OCI-LY3 (cell line): ENCODE results near the gene RBM17.
A peak's percentile ranks its signal among the peaks of the same experiment; 100 is the strongest.

Experiments
- H2AFZ ChIP-seq: fragments of 200-600, 300-600 bp; shearing (Covaris generic); 2 replicates; pipeline ENCODE4 v1.6.0; 2014; ENCODE audit warnings: antibody characterized with exemption, low read depth, low read length
- H3K27ac ChIP-seq: fragments of 200-600, 300-600 bp; sonication (generic); 2 replicates; pipeline ENCODE4 v1.5.1; 2014; ENCODE audit warnings: mild to moderate bottlenecking, low read length, moderate library complexity, mixed read lengths
- H3K27me3 ChIP-seq: fragments of 200-600, 300-600 bp; sonication (generic); 2 replicates; pipeline ENCODE4 v1.6.1; 2014; ENCODE audit warnings: low read depth, low read length, mixed read lengths
- H3K36me3 ChIP-seq: fragments of 200-600, 300-600 bp; sonication (generic); replicated peaks from 2 replicates; pipeline ENCODE3; 2014; ENCODE audit warnings: low read depth, low read length, mixed read lengths
- H3K4me1 ChIP-seq: fragments of 300-600, 200-600 bp; sonication (generic); 2 replicates; pipeline ENCODE4 v1.6.1; 2014; ENCODE audit warnings: low read length, mixed read lengths
- H3K4me2 ChIP-seq: fragments of 200-600, 300-600 bp; sonication (generic); 2 replicates; pipeline ENCODE4 v1.6.1; 2014; ENCODE audit warnings: low read length, mixed read lengths
- H3K4me3 ChIP-seq: fragments of 300-600, 200-600 bp; sonication (generic); 2 replicates; pipeline ENCODE4 v1.5.1; 2014; ENCODE audit warnings: antibody characterized with exemption, mild to moderate bottlenecking, low read length, moderate library complexity
- H3K79me2 ChIP-seq: fragments of 300-600, 200-600 bp; shearing (Covaris generic); 2 replicates; pipeline ENCODE4 v1.6.1; 2014; ENCODE audit warnings: mild to moderate bottlenecking, low read length, mixed read lengths
- H3K9ac ChIP-seq: fragments of 300-600, 200-600 bp; shearing (Covaris generic); 2 replicates; pipeline ENCODE4 v1.6.0; 2014; ENCODE audit warnings: mild to moderate bottlenecking, low read length, moderate library complexity
- H3K9me3 ChIP-seq: fragments of 200-600, 300-600 bp; shearing (Covaris generic); 2 replicates; pipeline ENCODE4 v1.6.1; 2014; ENCODE audit warnings: low read length, mixed read lengths; ENCODE audit not compliant: insufficient read depth
- H4K20me1 ChIP-seq: fragments of 200-600, 300-600 bp; sonication (generic); 2 replicates; pipeline ENCODE4 v1.6.1; 2016; ENCODE audit warnings: low read length, mixed read lengths; ENCODE audit not compliant: insufficient read depth
- EZH2phosphoT487 ChIP-seq: fragments of 200-600 bp; shearing (Covaris generic); IDR thresholded peaks from 2 replicates; pipeline ENCODE4 v1.6.1; 2018; ENCODE audit warnings: antibody characterized with exemption, mixed run types, low read depth
- TF ChIP-seq, protein P1 (sequence below): fragments of 200-600, 300-600 bp; sonication (generic); IDR thresholded peaks from 2 replicates; pipeline ENCODE4 v1.5.1; 2014; ENCODE audit warnings: antibody characterized with exemption, low read length, low read depth

The RBM17 gene

DNA sequence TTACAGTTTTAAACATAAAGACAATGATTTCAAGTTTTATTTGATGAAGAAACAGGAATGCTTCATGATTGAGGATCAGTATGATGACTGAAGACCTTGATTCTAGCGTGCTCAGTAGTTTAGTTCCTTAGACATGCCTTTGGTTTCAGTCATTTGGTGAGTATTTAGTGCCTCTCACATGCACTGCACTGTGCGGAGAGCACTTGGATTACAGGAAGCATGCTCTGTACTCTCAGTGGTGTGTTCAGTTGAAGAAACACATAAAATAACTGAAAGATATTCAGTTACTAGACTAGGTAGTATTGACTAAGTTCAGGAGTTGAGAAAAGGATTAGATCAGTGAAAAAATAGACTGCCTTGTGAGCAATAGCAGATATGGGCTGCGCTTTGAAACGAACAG lies 25.5 kb downstream of the RBM17 start:
- no peak overlapping the region for H2AFZ ChIP-seq
- TF ChIP-seq, protein P1, sequence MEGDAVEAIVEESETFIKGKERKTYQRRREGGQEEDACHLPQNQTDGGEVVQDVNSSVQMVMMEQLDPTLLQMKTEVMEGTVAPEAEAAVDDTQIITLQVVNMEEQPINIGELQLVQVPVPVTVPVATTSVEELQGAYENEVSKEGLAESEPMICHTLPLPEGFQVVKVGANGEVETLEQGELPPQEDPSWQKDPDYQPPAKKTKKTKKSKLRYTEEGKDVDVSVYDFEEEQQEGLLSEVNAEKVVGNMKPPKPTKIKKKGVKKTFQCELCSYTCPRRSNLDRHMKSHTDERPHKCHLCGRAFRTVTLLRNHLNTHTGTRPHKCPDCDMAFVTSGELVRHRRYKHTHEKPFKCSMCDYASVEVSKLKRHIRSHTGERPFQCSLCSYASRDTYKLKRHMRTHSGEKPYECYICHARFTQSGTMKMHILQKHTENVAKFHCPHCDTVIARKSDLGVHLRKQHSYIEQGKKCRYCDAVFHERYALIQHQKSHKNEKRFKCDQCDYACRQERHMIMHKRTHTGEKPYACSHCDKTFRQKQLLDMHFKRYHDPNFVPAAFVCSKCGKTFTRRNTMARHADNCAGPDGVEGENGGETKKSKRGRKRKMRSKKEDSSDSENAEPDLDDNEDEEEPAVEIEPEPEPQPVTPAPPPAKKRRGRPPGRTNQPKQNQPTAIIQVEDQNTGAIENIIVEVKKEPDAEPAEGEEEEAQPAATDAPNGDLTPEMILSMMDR: no peak
- H3K4me1 ChIP-seq: peaks cover 10% of the 10 kb centered on the region
- H4K20me1 ChIP-seq: 0 out of 2 replicates have a peak, but pooled peaks cover 7% of the 10 kb centered on the region
- no peaks in the 10 kb centered on the region; the same call in 1 of the 2 replicates for H3K79me2 ChIP-seq
- no peaks in the 10 kb centered on the region for H3K9me3 ChIP-seq
- no peaks in the 10 kb centered on the region for H3K27me3 ChIP-seq
- no peak overlapping the region for H3K4me2 ChIP-seq
- peaks cover 57% of the 10 kb centered on the region for H3K36me3 ChIP-seq
- H3K9ac ChIP-seq: no peak overlapping the region
- H3K27ac ChIP-seq: peak overlapping the region; percentile 35
- H3K4me3 ChIP-seq: no peak overlapping the region

DNA sequence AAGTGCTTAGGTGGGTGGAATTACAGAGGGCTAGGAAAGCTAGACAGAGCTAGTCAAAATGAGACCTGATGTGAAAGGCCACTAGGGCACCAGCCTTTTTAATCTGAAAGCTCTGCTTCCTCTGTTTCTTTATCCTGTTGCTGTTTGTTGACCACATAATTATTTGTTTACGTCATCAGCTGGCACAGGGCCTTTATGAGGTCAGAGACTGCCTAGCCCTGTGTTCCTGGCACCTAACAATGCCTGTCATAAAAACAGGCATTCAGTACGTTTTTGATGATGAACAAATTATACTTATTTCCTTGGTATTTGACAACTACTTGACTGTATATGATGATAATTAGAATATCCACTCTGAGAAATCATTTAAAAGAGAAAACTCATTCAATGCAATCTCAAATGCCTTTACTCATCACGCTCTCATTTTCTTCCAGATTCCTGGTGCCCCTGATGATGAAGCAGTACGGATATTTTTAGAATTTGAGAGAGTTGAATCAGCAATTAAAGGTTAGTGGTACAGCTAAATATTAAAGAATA lies 26.0 kb downstream of the RBM17 start:
- TF ChIP-seq EZH2phosphoT487: no peak
- TF ChIP-seq, protein P1: no peak
- Histone ChIP-seq H3K4me1 (peaks cover 13% of the 10 kb centered on the region), H3K36me3 (peaks cover 51% of the 10 kb centered on the region), H3K79me2 (no peaks in the 10 kb centered on the region; the same call in 1 of the 2 replicates), H3K27ac (peak overlapping the region; percentile 35; the same call in 1 of the 2 replicates), H3K9me3 (no peaks in the 10 kb centered on the region), H3K27me3 (no peaks in the 10 kb centered on the region), H4K20me1 (0 out of 2 replicates have a peak, but pooled peaks cover 7% of the 10 kb centered on the region), H2AFZ (no peak overlapping the region), H3K4me3 (no peak overlapping the region), H3K4me2 (no peak overlapping the region), H3K9ac (no peak overlapping the region)

DNA sequence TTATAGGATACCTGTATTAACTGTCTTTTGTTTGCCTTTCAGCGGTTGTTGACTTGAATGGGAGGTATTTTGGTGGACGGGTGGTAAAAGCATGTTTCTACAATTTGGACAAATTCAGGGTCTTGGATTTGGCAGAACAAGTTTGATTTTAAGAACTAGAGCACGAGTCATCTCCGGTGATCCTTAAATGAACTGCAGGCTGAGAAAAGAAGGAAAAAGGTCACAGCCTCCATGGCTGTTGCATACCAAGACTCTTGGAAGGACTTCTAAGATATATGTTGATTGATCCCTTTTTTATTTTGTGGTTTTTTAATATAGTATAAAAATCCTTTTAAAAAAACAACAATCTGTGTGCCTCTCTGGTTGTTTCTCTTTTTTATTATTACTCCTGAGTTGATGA lies 26.6 kb downstream of the RBM17 start:
- no peaks in the 10 kb centered on the region for H3K27me3 ChIP-seq
- H3K4me1 ChIP-seq: peaks cover 13% of the 10 kb centered on the region
- H3K79me2 ChIP-seq: no peaks in the 10 kb centered on the region
- no peak overlapping the region for H3K27ac ChIP-seq
- TF ChIP-seq EZH2phosphoT487: no peak
- H2AFZ ChIP-seq: no peak overlapping the region
- H3K36me3 ChIP-seq: peaks cover 46% of the 10 kb centered on the region
- H3K4me3 ChIP-seq: no peak overlapping the region
- no peaks in the 10 kb centered on the region for H3K9me3 ChIP-seq
- 0 out of 2 replicates have a peak, but pooled peaks cover 7% of the 10 kb centered on the region for H4K20me1 ChIP-seq
- no peak overlapping the region for H3K9ac ChIP-seq
- H3K4me2 ChIP-seq: no peak overlapping the region

DNA sequence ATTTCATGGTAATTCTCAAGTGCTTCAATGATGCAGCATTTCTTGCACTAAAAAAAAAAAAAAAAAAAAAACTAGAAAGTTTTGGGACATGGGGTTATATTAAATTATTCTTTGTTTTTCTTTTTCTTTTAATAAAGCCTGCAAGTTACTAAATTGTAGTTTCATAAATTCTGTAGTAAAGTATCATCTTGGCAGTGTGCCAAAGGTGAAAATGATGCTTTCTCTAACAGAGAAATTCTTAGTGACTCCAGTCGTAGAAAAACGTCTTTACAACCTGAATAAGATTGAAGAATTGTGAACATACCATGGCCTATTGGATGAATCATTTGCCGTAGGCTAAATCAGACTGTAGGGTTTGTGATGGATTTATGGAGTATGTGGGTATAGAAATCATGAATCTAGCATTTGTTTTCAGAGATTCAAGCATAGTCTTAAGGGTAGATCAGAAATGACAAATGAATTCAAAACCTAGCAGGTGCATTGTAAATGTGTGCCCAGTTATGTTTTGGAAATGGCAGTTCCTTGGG lies 27.1 kb downstream of the RBM17 start:
- no peak for TF ChIP-seq EZH2phosphoT487
- TF ChIP-seq, protein P1: no peak
- Histone ChIP-seq H3K36me3 (peaks cover 41% of the 10 kb centered on the region), H3K4me2 (no peak overlapping the region)

More for the DNA sequence above, 27.1 kb downstream of the RBM17 start:
- no peaks in the 10 kb centered on the region for H3K27me3 ChIP-seq
- no peak overlapping the region for H3K4me3 ChIP-seq
- no peaks in the 10 kb centered on the region for H3K79me2 ChIP-seq
- 0 out of 2 replicates have a peak, but pooled peaks cover 5% of the 10 kb centered on the region for H4K20me1 ChIP-seq
- H2AFZ ChIP-seq: no peak overlapping the region
- no peak overlapping the region for H3K27ac ChIP-seq
- H3K9me3 ChIP-seq: no peaks in the 10 kb centered on the region
- no peak overlapping the region for H3K9ac ChIP-seq
- H3K4me1 ChIP-seq: peaks cover 13% of the 10 kb centered on the region
